C4-2B (cell line): ENCODE data around the gene INPP4B.

ENCODE experiments used
- ZFX ChIP-seq: fragments of 450-650 bp; IDR thresholded peaks from 2 replicates; pipeline ENCODE4 v1.6.1; 2017
- TF ChIP-seq, protein P1 (sequence below): fragments of 450-650 bp; conservative IDR thresholded peaks from 2 replicates; pipeline ENCODE4 v1.5.1; 2017; ENCODE audit warnings: mild to moderate bottlenecking

- TF ChIP-seq, protein P1, sequence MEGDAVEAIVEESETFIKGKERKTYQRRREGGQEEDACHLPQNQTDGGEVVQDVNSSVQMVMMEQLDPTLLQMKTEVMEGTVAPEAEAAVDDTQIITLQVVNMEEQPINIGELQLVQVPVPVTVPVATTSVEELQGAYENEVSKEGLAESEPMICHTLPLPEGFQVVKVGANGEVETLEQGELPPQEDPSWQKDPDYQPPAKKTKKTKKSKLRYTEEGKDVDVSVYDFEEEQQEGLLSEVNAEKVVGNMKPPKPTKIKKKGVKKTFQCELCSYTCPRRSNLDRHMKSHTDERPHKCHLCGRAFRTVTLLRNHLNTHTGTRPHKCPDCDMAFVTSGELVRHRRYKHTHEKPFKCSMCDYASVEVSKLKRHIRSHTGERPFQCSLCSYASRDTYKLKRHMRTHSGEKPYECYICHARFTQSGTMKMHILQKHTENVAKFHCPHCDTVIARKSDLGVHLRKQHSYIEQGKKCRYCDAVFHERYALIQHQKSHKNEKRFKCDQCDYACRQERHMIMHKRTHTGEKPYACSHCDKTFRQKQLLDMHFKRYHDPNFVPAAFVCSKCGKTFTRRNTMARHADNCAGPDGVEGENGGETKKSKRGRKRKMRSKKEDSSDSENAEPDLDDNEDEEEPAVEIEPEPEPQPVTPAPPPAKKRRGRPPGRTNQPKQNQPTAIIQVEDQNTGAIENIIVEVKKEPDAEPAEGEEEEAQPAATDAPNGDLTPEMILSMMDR, result no peak
- TF ChIP-seq ZFX, result no peak
These were observed 360.6 kb downstream of the INPP4B start for GRCh38 chr4:142485452-142485851.
